HEK293 (cell line): ENCODE data around the gene TRAF6.

ENCODE experiments used
- CTCF ChIA-PET: fragments of 350-600 bp; formaldehyde crosslinking; extraction: SDS; loops from one replicate; lab custom pipeline; 2021; ENCODE audit warnings: antibody characterized with exemption; lab: Yijun Ruan, JAX
- POLR2A ChIA-PET: fragments of 300-600 bp; formaldehyde crosslinking; extraction: SDS; loops from one replicate; lab custom pipeline; 2020; ENCODE audit warnings: antibody characterized with exemption, inconsistent platforms; lab: Yijun Ruan, JAX
- H3K27ac ChIP-seq: fragments of 200-500 bp; sonication (Bioruptor generic); 2 replicates; pipeline ENCODE4 v1.5.1; 2014; ENCODE audit warnings: low read depth, low read length, control low read depth, inconsistent platforms; ENCODE audit errors: extremely low read depth
- H3K36me3 ChIP-seq, 2 experiments: fragments of 200-500 bp in 1 of 2; sonication (Bioruptor generic) in 1 of 2; 1 replicate in 1 of 2; 2 replicates in 1 of 2; pipeline ENCODE4 v1.5.1; 2014 to 2017; ENCODE audit warnings: inconsistent platforms in 2 of 2, low read length in 2 of 2; ENCODE audit not compliant: control insufficient read depth in 2 of 2, insufficient read depth in 1 of 2
- H3K4me1 ChIP-seq: fragments of 200-500 bp; sonication (Bioruptor generic); 2 replicates; pipeline ENCODE4 v1.5.1; 2014; ENCODE audit warnings: mild to moderate bottlenecking, low read length, inconsistent platforms; ENCODE audit not compliant: control insufficient read depth, insufficient read depth
- H3K4me3 ChIP-seq: 2 replicates; pipeline ENCODE4 v1.5.1; 2011; ENCODE audit warnings: low read depth, mild to moderate bottlenecking, control low read depth, low read length, moderate library complexity
- H3K9me3 ChIP-seq: fragments of 200-500 bp; sonication (Bioruptor generic); 2 replicates; pipeline ENCODE4 v1.5.1; 2014; ENCODE audit warnings: low read depth, low read length, inconsistent platforms; ENCODE audit not compliant: control insufficient read depth, insufficient read depth
- BCL11B ChIP-seq: fragments of 450-650 bp; formaldehyde crosslinking; IDR thresholded peaks from 2 replicates; pipeline ENCODE4 v1.5.1; 2016; ENCODE audit warnings: low read depth, missing biosample characterization, missing genetic modification characterization
- GLIS1 ChIP-seq: fragments of 450-650 bp; formaldehyde crosslinking; IDR thresholded peaks from 2 replicates; pipeline ENCODE4 v1.5.1; 2016; ENCODE audit warnings: missing biosample characterization, missing genetic modification characterization
- MZF1 ChIP-seq: fragments of 450-650 bp; formaldehyde crosslinking; IDR thresholded peaks from 2 replicates; pipeline ENCODE4 v1.5.1; 2017; ENCODE audit warnings: missing biosample characterization, missing genetic modification characterization, borderline replicate concordance
- OVOL3 ChIP-seq: fragments of 450-650 bp; formaldehyde crosslinking; IDR thresholded peaks from 2 replicates; pipeline ENCODE4 v1.5.1; 2016; ENCODE audit warnings: missing biosample characterization, missing genetic modification characterization
- YY1 ChIP-seq: fragments of 450-650 bp; formaldehyde crosslinking; IDR thresholded peaks from 2 replicates; pipeline ENCODE4 v1.5.1; 2018; ENCODE audit warnings: missing biosample characterization, missing genetic modification characterization
- ZBTB48 ChIP-seq: fragments of 450-650 bp; formaldehyde crosslinking; IDR thresholded peaks from 2 replicates; pipeline ENCODE4 v1.5.1; 2016; ENCODE audit warnings: missing biosample characterization, missing genetic modification characterization
- ZFP3 ChIP-seq: fragments of 450-650 bp; formaldehyde crosslinking; IDR thresholded peaks from 2 replicates; pipeline ENCODE4 v1.5.1; 2016; ENCODE audit warnings: low read depth, missing biosample characterization, missing genetic modification characterization
- ZFP41 ChIP-seq: fragments of 450-650 bp; formaldehyde crosslinking; IDR thresholded peaks from 2 replicates; pipeline ENCODE4 v1.5.1; 2016; ENCODE audit warnings: missing biosample characterization, missing genetic modification characterization, borderline replicate concordance
- ZNF157 ChIP-seq: fragments of 450-650 bp; formaldehyde crosslinking; IDR thresholded peaks from 2 replicates; pipeline ENCODE4 v1.5.1; 2016; ENCODE audit warnings: missing biosample characterization, missing genetic modification characterization
- ZNF175 ChIP-seq: fragments of 450-650 bp; formaldehyde crosslinking; IDR thresholded peaks from 2 replicates; pipeline ENCODE4 v1.5.1; 2016; ENCODE audit warnings: missing biosample characterization, missing genetic modification characterization
- ZNF211 ChIP-seq: fragments of 450-650 bp; formaldehyde crosslinking; IDR thresholded peaks from 2 replicates; pipeline ENCODE4 v1.5.1; 2016; ENCODE audit warnings: low read depth, missing biosample characterization, missing genetic modification characterization
- ZNF223 ChIP-seq: fragments of 450-650 bp; formaldehyde crosslinking; IDR thresholded peaks from 2 replicates; pipeline ENCODE4 v1.5.1; 2016; ENCODE audit warnings: missing biosample characterization, missing genetic modification characterization
- ZNF239 ChIP-seq: fragments of 450-650 bp; formaldehyde crosslinking; IDR thresholded peaks from 2 replicates; pipeline ENCODE4 v1.5.1; 2016; ENCODE audit warnings: missing biosample characterization, missing genetic modification characterization
- ZNF37A ChIP-seq: fragments of 450-650 bp; IDR thresholded peaks from 2 replicates; pipeline ENCODE4 v1.5.1; 2018; ENCODE audit warnings: missing biosample characterization, missing genetic modification characterization
- ZNF391 ChIP-seq: fragments of 450-650 bp; formaldehyde crosslinking; IDR thresholded peaks from 2 replicates; pipeline ENCODE4 v1.5.1; 2016; ENCODE audit warnings: low read depth, missing biosample characterization, missing genetic modification characterization, borderline replicate concordance
- ZNF548 ChIP-seq: fragments of 450-650 bp; formaldehyde crosslinking; IDR thresholded peaks from 2 replicates; pipeline ENCODE4 v1.5.1; 2016; ENCODE audit warnings: missing biosample characterization, missing genetic modification characterization
- ZNF555 ChIP-seq: fragments of 450-650 bp; formaldehyde crosslinking; conservative IDR thresholded peaks from 2 replicates; pipeline ENCODE4 v1.5.1; 2017; ENCODE audit warnings: missing biosample characterization, mild to moderate bottlenecking, missing genetic modification characterization, inconsistent platforms
- ZNF561 ChIP-seq: fragments of 450-650 bp; IDR thresholded peaks from 2 replicates; pipeline ENCODE4 v1.5.1; 2018; ENCODE audit warnings: missing biosample characterization, missing genetic modification characterization, borderline replicate concordance
- ZNF626 ChIP-seq: fragments of 450-650 bp; sonication (Bioruptor Pico); formaldehyde crosslinking; IDR thresholded peaks from 2 replicates; pipeline ENCODE4 v1.5.1; 2018; ENCODE audit warnings: missing biosample characterization, missing genetic modification characterization, inconsistent platforms
- ZNF658 ChIP-seq: fragments of 450-650 bp; formaldehyde crosslinking; IDR thresholded peaks from 2 replicates; pipeline ENCODE4; 2016; ENCODE audit warnings: missing biosample characterization, missing genetic modification characterization
- ZNF660 ChIP-seq: fragments of 450-650 bp; IDR thresholded peaks from 2 replicates; pipeline ENCODE4 v1.5.1; 2018; ENCODE audit warnings: missing biosample characterization, mild to moderate bottlenecking, missing genetic modification characterization
- ZNF664 ChIP-seq: fragments of 450-650 bp; formaldehyde crosslinking; IDR thresholded peaks from 2 replicates; pipeline ENCODE4 v1.5.1; 2016; ENCODE audit warnings: missing biosample characterization, missing genetic modification characterization
- TF ChIP-seq, protein P1 (sequence below): fragments of 450-650 bp; formaldehyde crosslinking; IDR thresholded peaks from 2 replicates; pipeline ENCODE4 v1.5.1; 2016; ENCODE audit warnings: missing biosample characterization, missing genetic modification characterization, low read depth
- TF ChIP-seq, protein P2 (sequence below): fragments of 450-650 bp; formaldehyde crosslinking; IDR thresholded peaks from 2 replicates; pipeline ENCODE4 v1.5.1; 2016; ENCODE audit warnings: missing biosample characterization, missing genetic modification characterization
- TF ChIP-seq, protein P3 (sequence below): fragments of 450-650 bp; formaldehyde crosslinking; IDR thresholded peaks from 2 replicates; pipeline ENCODE4 v1.5.0; 2017; ENCODE audit warnings: missing biosample characterization, missing genetic modification characterization, borderline replicate concordance
- TF ChIP-seq, protein P4 (sequence below): fragments of 450-650 bp; formaldehyde crosslinking; IDR thresholded peaks from 2 replicates; pipeline ENCODE4 v1.5.1; 2016; ENCODE audit warnings: missing biosample characterization, missing genetic modification characterization

The TRAF6 gene

DNA sequence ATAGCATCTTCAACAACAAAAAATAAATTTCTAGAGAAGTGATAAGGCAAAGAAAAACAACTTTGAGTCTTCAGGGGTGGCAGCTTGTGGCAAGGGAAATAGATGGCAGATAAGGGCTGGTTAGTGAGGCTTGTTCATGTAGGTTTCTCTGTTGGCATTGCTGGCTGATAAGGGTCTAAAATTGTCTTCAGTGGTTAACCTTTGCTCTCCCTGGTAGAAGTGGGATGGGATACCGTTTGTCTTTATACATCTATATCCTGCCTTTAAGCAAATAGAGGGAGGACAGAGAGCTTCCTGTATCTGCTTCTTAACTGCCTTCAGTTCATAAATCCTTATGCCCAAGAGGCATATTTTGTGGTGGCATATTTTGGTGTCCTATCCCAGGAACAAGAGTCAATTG, 57.1 kb downstream of the TRAF6 start:
- ChIA-PET POLR2A (interaction anchor here (0.9 to 1.3 kb wide), 3 partner anchors 32 to 76 kb away, joined by 3 to 8 read pairs (median 3); no protein-coding TSS in a partner anchor), CTCF (interaction anchor here (0.6 to 2.2 kb wide), 7 partner anchors 10 to 77 kb away, joined by 3 to 14 read pairs (median 3); no protein-coding TSS in a partner anchor)
- H3K36me3 ChIP-seq = no peaks in the 10 kb centered on the region
- no peak overlapping the region for H3K27ac ChIP-seq
- H3K4me3 ChIP-seq = no peak overlapping the region
- H3K9me3 ChIP-seq = no peaks in the 10 kb centered on the region
- H3K4me1 ChIP-seq = peaks cover 5% of the 10 kb centered on the region; the same call in 1 of the 2 replicates
- TF ChIP-seq BCL11B (tag by site-specific recombination) (no peak), ZBTB48 (no peak), ZNF211 (tag by site-specific recombination) (no peak), ZNF37A (tag by site-specific recombination) (no peak), ZNF658 (no peak), MZF1 (no peak), ZNF555 (tag by site-specific recombination) (no peak), ZNF561 (tag by site-specific recombination) (no peak), ZNF626 (tag by site-specific recombination) (no peak)
- TF ChIP-seq, protein P1, sequence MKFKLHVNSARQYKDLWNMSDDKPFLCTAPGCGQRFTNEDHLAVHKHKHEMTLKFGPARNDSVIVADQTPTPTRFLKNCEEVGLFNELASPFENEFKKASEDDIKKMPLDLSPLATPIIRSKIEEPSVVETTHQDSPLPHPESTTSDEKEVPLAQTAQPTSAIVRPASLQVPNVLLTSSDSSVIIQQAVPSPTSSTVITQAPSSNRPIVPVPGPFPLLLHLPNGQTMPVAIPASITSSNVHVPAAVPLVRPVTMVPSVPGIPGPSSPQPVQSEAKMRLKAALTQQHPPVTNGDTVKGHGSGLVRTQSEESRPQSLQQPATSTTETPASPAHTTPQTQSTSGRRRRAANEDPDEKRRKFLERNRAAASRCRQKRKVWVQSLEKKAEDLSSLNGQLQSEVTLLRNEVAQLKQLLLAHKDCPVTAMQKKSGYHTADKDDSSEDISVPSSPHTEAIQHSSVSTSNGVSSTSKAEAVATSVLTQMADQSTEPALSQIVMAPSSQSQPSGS = no peak
- TF ChIP-seq, protein P2, sequence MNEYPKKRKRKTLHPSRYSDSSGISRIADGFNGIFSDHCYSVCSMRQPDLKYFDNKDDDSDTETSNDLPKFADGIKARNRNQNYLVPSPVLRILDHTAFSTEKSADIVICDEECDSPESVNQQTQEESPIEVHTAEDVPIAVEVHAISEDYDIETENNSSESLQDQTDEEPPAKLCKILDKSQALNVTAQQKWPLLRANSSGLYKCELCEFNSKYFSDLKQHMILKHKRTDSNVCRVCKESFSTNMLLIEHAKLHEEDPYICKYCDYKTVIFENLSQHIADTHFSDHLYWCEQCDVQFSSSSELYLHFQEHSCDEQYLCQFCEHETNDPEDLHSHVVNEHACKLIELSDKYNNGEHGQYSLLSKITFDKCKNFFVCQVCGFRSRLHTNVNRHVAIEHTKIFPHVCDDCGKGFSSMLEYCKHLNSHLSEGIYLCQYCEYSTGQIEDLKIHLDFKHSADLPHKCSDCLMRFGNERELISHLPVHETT (tag by site-specific recombination) = no peak

DNA sequence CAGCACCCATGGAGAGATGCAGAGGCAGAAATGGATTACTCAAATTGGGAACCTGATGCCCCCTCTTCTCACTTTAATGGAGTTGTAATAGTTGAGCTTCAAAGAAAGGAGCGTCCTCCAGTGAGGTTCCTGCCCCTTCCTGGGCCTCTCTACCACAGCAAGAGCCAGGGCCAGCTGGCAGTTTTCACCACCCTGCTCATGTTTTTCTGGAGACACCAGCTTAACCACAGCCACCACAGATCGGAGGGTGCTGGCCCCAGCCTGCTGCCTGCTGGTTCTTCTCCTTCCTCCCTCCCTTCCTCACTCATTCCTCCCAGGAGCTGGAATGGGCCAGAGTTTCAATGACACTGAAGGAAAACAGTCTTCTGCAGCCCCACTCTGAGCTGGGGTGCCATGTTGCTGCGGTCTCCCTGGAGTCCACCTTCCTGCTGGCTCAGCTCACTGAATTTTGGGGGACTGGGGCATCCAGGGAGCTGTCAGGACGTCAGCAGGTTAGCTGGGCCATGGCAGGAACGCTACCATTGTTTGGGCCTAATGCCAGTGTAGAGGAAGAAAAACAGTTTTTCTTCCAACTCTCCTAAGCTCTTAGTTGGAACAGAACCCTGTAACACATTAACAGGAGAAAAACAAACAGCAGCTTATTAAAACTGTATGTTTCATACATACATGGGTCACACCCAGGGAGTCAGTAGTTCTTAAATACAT, 57.7 kb downstream of the TRAF6 start:
- Histone ChIP-seq H3K4me1 (peaks cover 5% of the 10 kb centered on the region; the same call in 1 of the 2 replicates), H3K9me3 (no peaks in the 10 kb centered on the region), H3K36me3 (no peaks in the 10 kb centered on the region), H3K27ac (no peak overlapping the region), H3K4me3 (no peak overlapping the region)
- ChIA-PET CTCF (interaction anchor here (0.6 to 2.2 kb wide), 9 partner anchors 10 to 884 kb away, joined by 3 to 14 read pairs (median 3); no protein-coding TSS in a partner anchor), POLR2A (interaction anchor here (0.9 to 1.3 kb wide), 3 partner anchors 31 to 75 kb away, joined by 3 to 8 read pairs (median 3); no protein-coding TSS in a partner anchor)
- TF ChIP-seq ZNF391 (tag by site-specific recombination) (no peak), YY1 (no peak), ZNF175 (tag by site-specific recombination) (no peak), ZNF660 (no peak), ZFP3 (tag by site-specific recombination) (no peak), ZNF157 (tag by site-specific recombination) (no peak), ZFP41 (no peak), ZNF239 (tag by site-specific recombination) (no peak), OVOL3 (no peak), ZNF664 (tag by site-specific recombination) (no peak), ZNF223 (tag by site-specific recombination) (no peak), GLIS1 (no peak), ZNF548 (tag by site-specific recombination) (no peak)
- TF ChIP-seq, protein P3, sequence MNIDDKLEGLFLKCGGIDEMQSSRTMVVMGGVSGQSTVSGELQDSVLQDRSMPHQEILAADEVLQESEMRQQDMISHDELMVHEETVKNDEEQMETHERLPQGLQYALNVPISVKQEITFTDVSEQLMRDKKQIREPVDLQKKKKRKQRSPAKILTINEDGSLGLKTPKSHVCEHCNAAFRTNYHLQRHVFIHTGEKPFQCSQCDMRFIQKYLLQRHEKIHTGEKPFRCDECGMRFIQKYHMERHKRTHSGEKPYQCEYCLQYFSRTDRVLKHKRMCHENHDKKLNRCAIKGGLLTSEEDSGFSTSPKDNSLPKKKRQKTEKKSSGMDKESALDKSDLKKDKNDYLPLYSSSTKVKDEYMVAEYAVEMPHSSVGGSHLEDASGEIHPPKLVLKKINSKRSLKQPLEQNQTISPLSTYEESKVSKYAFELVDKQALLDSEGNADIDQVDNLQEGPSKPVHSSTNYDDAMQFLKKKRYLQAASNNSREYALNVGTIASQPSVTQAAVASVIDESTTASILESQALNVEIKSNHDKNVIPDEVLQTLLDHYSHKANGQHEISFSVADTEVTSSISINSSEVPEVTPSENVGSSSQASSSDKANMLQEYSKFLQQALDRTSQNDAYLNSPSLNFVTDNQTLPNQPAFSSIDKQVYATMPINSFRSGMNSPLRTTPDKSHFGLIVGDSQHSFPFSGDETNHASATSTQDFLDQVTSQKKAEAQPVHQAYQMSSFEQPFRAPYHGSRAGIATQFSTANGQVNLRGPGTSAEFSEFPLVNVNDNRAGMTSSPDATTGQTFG = no peak
- TF ChIP-seq, protein P4, sequence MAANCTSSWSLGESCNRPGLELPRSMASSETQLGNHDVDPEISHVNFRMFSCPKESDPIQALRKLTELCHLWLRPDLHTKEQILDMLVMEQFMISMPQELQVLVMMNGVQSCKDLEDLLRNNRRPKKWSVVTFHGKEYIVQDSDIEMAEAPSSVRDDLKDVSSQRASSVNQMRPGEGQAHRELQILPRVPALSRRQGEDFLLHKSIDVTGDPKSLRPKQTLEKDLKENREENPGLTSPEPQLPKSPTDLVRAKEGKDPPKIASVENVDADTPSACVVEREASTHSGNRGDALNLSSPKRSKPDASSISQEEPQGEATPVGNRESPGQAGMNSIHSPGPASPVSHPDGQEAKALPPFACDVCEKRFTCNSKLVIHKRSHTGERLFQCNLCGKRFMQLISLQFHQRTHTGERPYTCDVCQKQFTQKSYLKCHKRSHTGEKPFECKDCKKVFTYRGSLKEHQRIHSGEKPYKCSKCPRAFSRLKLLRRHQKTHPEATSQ = no peak
